Activated T-helper 1 cell treated with anti-CD3 and anti-CD28 coated beads, Interleukin-2, amount 50 U/mL, for 16 hours (primary cell): Measurements from ENCODE around the gene IFIT2.
"Not testable (repeated sequence)": the region's sequence is repeated elsewhere in the genome, so short reads cannot be mapped to it uniquely, and the experiment has no call there.

Source experiments
- DNase-seq, 2 donors: peaks; one replicate each; pipeline ENCODE4 v3.0.0-alpha.2; 2020; ENCODE audit warnings: low read depth in 1 of 2, low spot score in 1 of 2

Gene IFIT2

DNA sequence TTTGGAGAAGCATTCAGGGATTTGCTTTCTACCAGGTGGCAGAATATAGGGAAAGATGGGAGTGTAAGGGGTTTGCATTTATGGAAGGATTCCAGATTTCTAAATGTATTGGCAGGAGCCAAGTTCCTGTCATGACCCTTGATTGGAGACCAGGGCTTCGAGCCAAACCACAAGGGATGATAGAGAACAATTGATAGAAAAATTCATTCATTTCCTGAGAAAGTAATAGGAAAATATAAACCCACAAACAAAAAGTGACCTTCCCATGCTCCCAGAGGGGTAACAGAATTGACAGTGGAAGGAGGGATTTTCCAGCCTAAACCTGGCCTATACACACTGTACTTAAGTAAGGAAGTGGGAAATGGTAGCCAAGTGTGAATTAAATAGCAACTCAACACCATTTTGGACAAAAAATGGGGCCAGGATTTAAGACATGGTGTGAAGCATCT, 22.4 kb upstream of the IFIT2 start:
- no peak for DNase-seq

- no peak for DNase-seq
These were observed 21.3 kb upstream of the IFIT2 start for GRCh38 chr10:89280508-89280907.

- DNase-seq: no peak
These were observed 20.0 kb upstream of the IFIT2 start for GRCh38 chr10:89281606-89282395.

- DNase-seq: no peak
These were observed 18.6 kb upstream of the IFIT2 start for GRCh38 chr10:89283025-89283935.

GRCh38 chr10:89283936-89284475, 17.8 kb upstream of the IFIT2 start:
- no peak for DNase-seq

- DNase-seq: not testable (repeated sequence)
These were observed 17.1 kb upstream of the IFIT2 start for GRCh38 chr10:89284711-89285110.

- DNase-seq: not testable (repeated sequence)
These were observed 16.5 kb upstream of the IFIT2 start for GRCh38 chr10:89285303-89285702.

GRCh38 chr10:89294721-89295239, 7.1 kb upstream of the IFIT2 start:
- no peak for DNase-seq

GRCh38 chr10:89295597-89295996, 6.2 kb upstream of the IFIT2 start:
- DNase-seq: no peak

- no peak for DNase-seq
These were observed 5.6 kb upstream of the IFIT2 start for GRCh38 chr10:89296220-89296648.

- DNase-seq: no peak
These were observed 4.5 kb upstream of the IFIT2 start for GRCh38 chr10:89297356-89297755.

GRCh38 chr10:89297791-89298190, 4.1 kb upstream of the IFIT2 start:
- DNase-seq: no peak

- DNase-seq: no peak
These were observed 2.8 kb upstream of the IFIT2 start for GRCh38 chr10:89299031-89299430.

GRCh38 chr10:89301232-89301631, 614 bp upstream of the IFIT2 start:
- DNase-seq: no peak

GRCh38 chr10:89302625-89303024, 779 bp downstream of the IFIT2 start:
- DNase-seq: no peak

GRCh38 chr10:89303161-89303560, 1.3 kb downstream of the IFIT2 start:
- DNase-seq: no peak

GRCh38 chr10:89304026-89304425, 2.2 kb downstream of the IFIT2 start:
- no peak for DNase-seq

DNA sequence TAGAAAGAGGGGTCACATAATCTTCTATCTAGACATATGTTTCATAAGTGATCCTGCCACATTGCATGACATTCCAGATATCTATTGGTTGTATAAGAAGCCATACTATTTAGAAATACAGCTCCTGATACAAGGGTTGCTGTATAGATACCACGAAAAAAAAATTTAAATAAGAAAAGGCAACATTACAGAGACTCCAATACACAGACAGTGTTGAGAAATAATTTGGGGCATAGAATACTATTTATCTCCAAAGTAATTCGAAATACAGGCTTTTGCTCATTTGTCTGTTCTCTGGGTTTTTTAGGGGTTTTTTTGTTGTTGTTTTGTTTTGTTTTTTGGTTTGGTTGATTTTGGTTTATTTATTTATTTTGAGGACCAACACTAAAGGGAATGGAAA, 2.6 kb downstream of the IFIT2 start:
- DNase-seq: no peak

GRCh38 chr10:89304925-89305324, 3.1 kb downstream of the IFIT2 start:
- no peak for DNase-seq

DNA sequence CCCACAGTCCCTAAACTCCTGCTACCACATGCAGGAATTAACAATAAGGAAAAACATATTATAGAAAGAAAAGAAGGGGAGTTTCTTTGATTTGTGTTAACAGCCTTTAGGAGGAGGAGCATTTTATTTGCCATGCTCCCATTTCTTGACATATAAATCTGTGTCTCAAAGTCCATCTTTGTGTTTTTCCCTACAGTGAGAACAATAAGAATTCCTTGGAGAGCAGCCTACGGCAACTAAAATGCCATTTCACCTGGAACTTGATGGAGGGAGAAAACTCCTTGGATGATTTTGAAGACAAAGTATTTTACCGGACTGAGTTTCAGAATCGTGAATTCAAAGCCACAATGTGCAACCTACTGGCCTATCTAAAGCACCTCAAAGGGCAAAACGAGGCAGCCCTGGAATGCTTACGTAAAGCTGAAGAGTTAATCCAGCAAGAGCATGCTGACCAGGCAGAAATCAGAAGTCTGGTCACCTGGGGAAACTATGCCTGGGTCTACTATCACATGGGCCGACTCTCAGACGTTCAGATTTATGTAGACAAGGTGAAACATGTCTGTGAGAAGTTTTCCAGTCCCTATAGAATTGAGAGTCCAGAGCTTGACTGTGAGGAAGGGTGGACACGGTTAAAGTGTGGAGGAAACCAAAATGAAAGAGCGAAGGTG, 4.1 kb downstream of the IFIT2 start:
- no peak for DNase-seq
